Activated CD8-positive, alpha-beta memory T cell treated with anti-CD3 and anti-CD28 coated beads, Interleukin-2, amount 50 U/mL, for 24 hours (primary cell): Measurements from ENCODE around the gene NINL.
"Not testable (repeated sequence)": the region's sequence is repeated elsewhere in the genome, so short reads cannot be mapped to it uniquely, and the experiment has no call there.

Source experiments
- DNase-seq: peaks from one replicate; pipeline ENCODE4 v3.0.0-alpha.2; 2020; ENCODE audit errors: extremely low read depth

Gene NINL

GRCh38 chr20:25532971-25533391, 52.4 kb downstream of the NINL start:
- DNase-seq: no peak

GRCh38 chr20:25532015-25532751, 53.1 kb downstream of the NINL start:
- DNase-seq: no peak

GRCh38 chr20:25529295-25529951, 55.9 kb downstream of the NINL start:
- no peak for DNase-seq

GRCh38 chr20:25527949-25528348, 57.4 kb downstream of the NINL start:
- no peak for DNase-seq

- no peak for DNase-seq
Measured at GRCh38 chr20:25526446-25526845, 58.9 kb downstream of the NINL start.

GRCh38 chr20:25525867-25526266, 59.5 kb downstream of the NINL start:
- no peak for DNase-seq

- DNase-seq: no peak
Measured at GRCh38 chr20:25525295-25525694, 60.0 kb downstream of the NINL start.

GRCh38 chr20:25521382-25521781, 63.9 kb downstream of the NINL start:
- DNase-seq: no peak

- DNase-seq: no peak
Measured at GRCh38 chr20:25517124-25517523, 68.2 kb downstream of the NINL start.

- no peak for DNase-seq
Measured at GRCh38 chr20:25514747-25515340, 70.5 kb downstream of the NINL start.

- DNase-seq: no peak
Measured at GRCh38 chr20:25514195-25514594, 71.1 kb downstream of the NINL start.

GRCh38 chr20:25512709-25513108, 72.6 kb downstream of the NINL start:
- DNase-seq: no peak

GRCh38 chr20:25511183-25511582, 74.1 kb downstream of the NINL start:
- DNase-seq: no peak

- no peak for DNase-seq
Measured at GRCh38 chr20:25510721-25511120, 74.6 kb downstream of the NINL start.

GRCh38 chr20:25510202-25510601, 75.1 kb downstream of the NINL start:
- DNase-seq: no peak

- DNase-seq: no peak
Measured at GRCh38 chr20:25509084-25509483, 76.2 kb downstream of the NINL start.

GRCh38 chr20:25508083-25508770, 77.1 kb downstream of the NINL start:
- no peak for DNase-seq

- DNase-seq: no peak
Measured at GRCh38 chr20:25507385-25508082, 77.8 kb downstream of the NINL start.

GRCh38 chr20:25504366-25505135, 80.8 kb downstream of the NINL start:
- DNase-seq: no peak

GRCh38 chr20:25503936-25504335, 81.4 kb downstream of the NINL start:
- no peak for DNase-seq

- DNase-seq: not testable (repeated sequence)
Measured at GRCh38 chr20:25503051-25503639, 82.2 kb downstream of the NINL start.
